H9 (cell line): ENCODE results near the gene SOX18. TPM values are rescaled to one million over a fixed set of nuclear protein-coding genes. Genes with fewer than 3 reads are reported as not detected.
A peak's percentile ranks its signal among the peaks of the same experiment; 100 is the strongest.

Experiments used
- DNase-seq: peaks from one replicate; pipeline ENCODE4 v3.0.0-alpha.2; 2017
- H2AFZ ChIP-seq: one replicate; pipeline ENCODE4 v1.6.1; 2013; ENCODE audit warnings: mild to moderate bottlenecking, low read length, control low read depth, moderate library complexity
- H2AK5ac ChIP-seq: 2 replicates; pipeline ENCODE4 v1.6.1; 2013; ENCODE audit warnings: low read length, control low read depth, mixed read lengths; ENCODE audit not compliant: insufficient read length
- H2BK120ac ChIP-seq: one replicate; pipeline ENCODE4 v1.6.1; 2013; ENCODE audit warnings: low read depth, mild to moderate bottlenecking, low read length, control low read depth, inconsistent platforms; ENCODE audit not compliant: poor library complexity, severe bottlenecking
- H2BK12ac ChIP-seq: 2 replicates; pipeline ENCODE4 v1.6.1; 2013; ENCODE audit warnings: low read length, control low read depth, mixed read lengths, low read depth; ENCODE audit not compliant: insufficient read length
- H2BK15ac ChIP-seq: 2 replicates; pipeline ENCODE4 v1.6.1; 2013; ENCODE audit warnings: low read depth, low read length, control low read depth
- H2BK20ac ChIP-seq: one replicate; pipeline ENCODE4 v1.6.1; 2013; ENCODE audit warnings: low read depth, mild to moderate bottlenecking, low read length, control low read depth, inconsistent platforms; ENCODE audit not compliant: poor library complexity, severe bottlenecking
- H2BK5ac ChIP-seq: 2 replicates; pipeline ENCODE4 v1.6.1; 2013; ENCODE audit warnings: low read length, control low read depth, mixed read lengths; ENCODE audit not compliant: insufficient read length
- H3K14ac ChIP-seq: 2 replicates; pipeline ENCODE4 v1.6.1; 2013; ENCODE audit warnings: low read length, control low read depth; ENCODE audit not compliant: insufficient read depth
- H3K18ac ChIP-seq: 2 replicates; pipeline ENCODE4 v1.6.1; 2013; ENCODE audit warnings: low read depth, mild to moderate bottlenecking, mixed read lengths, low read length, control low read depth; ENCODE audit not compliant: insufficient read length
- H3K23ac ChIP-seq: 2 replicates; pipeline ENCODE4 v1.6.1; 2013; ENCODE audit warnings: low read length, control low read depth, mixed read lengths, low read depth; ENCODE audit not compliant: insufficient read length
- H3K23me2 ChIP-seq: 2 replicates; pipeline ENCODE4 v1.6.1; 2013; ENCODE audit warnings: low read depth, mild to moderate bottlenecking, mixed read lengths, low read length, control low read depth; ENCODE audit not compliant: insufficient read length, poor library complexity, severe bottlenecking
- H3K27ac ChIP-seq: 2 replicates; pipeline ENCODE4 v1.5.1; 2013; ENCODE audit warnings: low read length, control low read depth, mixed read lengths, low read depth; ENCODE audit not compliant: insufficient read length
- H3K27me3 ChIP-seq: 2 replicates; pipeline ENCODE4 v1.6.1; 2013; ENCODE audit warnings: low read length, control low read depth, inconsistent platforms; ENCODE audit not compliant: insufficient read depth
- H3K4ac ChIP-seq: 2 replicates; pipeline ENCODE4 v1.6.1; 2013; ENCODE audit warnings: low read depth, mild to moderate bottlenecking, control low read depth, inconsistent platforms, low read length, moderate library complexity
- H3K4me1 ChIP-seq: 2 replicates; pipeline ENCODE4 v1.6.1; 2013; ENCODE audit warnings: low read length, control low read depth, inconsistent platforms; ENCODE audit not compliant: insufficient read depth
- H3K4me2 ChIP-seq: 2 replicates; pipeline ENCODE4 v1.6.1; 2013; ENCODE audit warnings: low read length, control low read depth, mixed read lengths; ENCODE audit not compliant: insufficient read length, insufficient read depth
- H3K56ac ChIP-seq: 2 replicates; pipeline ENCODE4 v1.6.1; 2013; ENCODE audit warnings: low read depth, mild to moderate bottlenecking, mixed read lengths, low read length, control low read depth; ENCODE audit not compliant: insufficient read length
- H3K79me1 ChIP-seq: 2 replicates; pipeline ENCODE4 v1.6.1; 2013; ENCODE audit warnings: low read depth, mild to moderate bottlenecking, moderate library complexity, low read length, control low read depth, inconsistent platforms; ENCODE audit not compliant: insufficient read depth, poor library complexity, severe bottlenecking
- H3K79me2 ChIP-seq: 2 replicates; pipeline ENCODE4 v1.6.1; 2013; ENCODE audit warnings: low read length, control low read depth, inconsistent platforms; ENCODE audit not compliant: insufficient read depth
- H3K9ac ChIP-seq: 2 replicates; pipeline ENCODE4 v1.6.1; 2013; ENCODE audit warnings: low read length, control low read depth, mixed read lengths; ENCODE audit not compliant: insufficient read length; ENCODE audit errors: extremely low read depth
- H3K9me3 ChIP-seq: one replicate; pipeline ENCODE4 v1.6.1; 2013; ENCODE audit warnings: low read depth, low read length, inconsistent platforms; ENCODE audit not compliant: control insufficient read depth
- H3T11ph ChIP-seq: one replicate; pipeline ENCODE4 v1.6.1; 2013; ENCODE audit warnings: mild to moderate bottlenecking, low read length, control low read depth, inconsistent platforms
- H4K20me1 ChIP-seq: one replicate; pipeline ENCODE4 v1.6.1; 2013; ENCODE audit not compliant: control insufficient read depth, insufficient read length, insufficient read depth
- H4K5ac ChIP-seq: 2 replicates; pipeline ENCODE4 v1.6.1; 2013; ENCODE audit warnings: low read depth, mild to moderate bottlenecking, mixed read lengths, low read length, control low read depth; ENCODE audit not compliant: insufficient read length
- H4K8ac ChIP-seq: replicated peaks from 2 replicates; pipeline ENCODE4 v1.6.1; 2013; ENCODE audit warnings: low read length, control low read depth, mixed read lengths, low read depth; ENCODE audit not compliant: insufficient read length
- H4K91ac ChIP-seq: 2 replicates; pipeline ENCODE4 v1.6.1; 2013; ENCODE audit warnings: low read depth, mild to moderate bottlenecking, moderate library complexity, mixed read lengths, low read length, control low read depth; ENCODE audit not compliant: insufficient read length
- H3K27ac Mint-ChIP-seq, 3 experiments: 2 replicates in 2 of 3; 3 replicates in 1 of 3; pipeline ENCODE4 v1.8.0; 2020 to 2021; ENCODE audit warnings: mixed read lengths in 3 of 3, mild to moderate bottlenecking in 1 of 3, moderate library complexity in 1 of 3
- H3K27me3 Mint-ChIP-seq: 2 replicates; pipeline ENCODE4 v1.8.0; 2021; ENCODE audit warnings: low read depth, mild to moderate bottlenecking, moderate library complexity, mixed read lengths
- H3K36me3 Mint-ChIP-seq, 3 experiments: 2 replicates in 2 of 3; 3 replicates in 1 of 3; pipeline ENCODE4 v1.8.0; 2020 to 2021; ENCODE audit warnings: low read depth in 3 of 3, mixed read lengths in 3 of 3; ENCODE audit not compliant: insufficient read depth in 1 of 3
- H3K4me1 Mint-ChIP-seq, 2 experiments: 2 replicates each; pipeline ENCODE4 v1.8.0; 2020; ENCODE audit warnings: mixed read lengths in 2 of 2
- H3K4me3 Mint-ChIP-seq, 2 experiments: 2 replicates in 1 of 2; 3 replicates in 1 of 2; pipeline ENCODE4 v1.8.0; 2020 to 2021; ENCODE audit warnings: mild to moderate bottlenecking in 2 of 2, mixed read lengths in 2 of 2, moderate library complexity in 1 of 2
- H3K9me3 Mint-ChIP-seq, 2 experiments: 2 replicates in 1 of 2; 3 replicates in 1 of 2; pipeline ENCODE4 v1.8.0; 2020; ENCODE audit warnings: mild to moderate bottlenecking in 2 of 2, mixed read lengths in 2 of 2, moderate library complexity in 1 of 2
- CTCF ChIP-seq: fragments of 200-600 bp; sonication (generic); conservative IDR thresholded peaks from 3 replicates; pipeline ENCODE4 v1.8.0; 2021; ENCODE audit warnings: antibody characterized with exemption, mild to moderate bottlenecking
- WGBS: extraction: QIAGEN DNeasy Blood & Tissue Kit; methylation state at CpG from one replicate; pipeline ENCODE4 v1.1.7; 2013; ENCODE audit warnings: missing lambda C conversion rate, low lambda C conversion rate, mixed read lengths; ENCODE audit not compliant: insufficient read length; ENCODE audit errors: extremely low coverage; 5-methylcytosine and 5-hydroxymethylcytosine counted together
- total RNA-seq: library from RNA; stranded (reverse); gene quantifications from 2 replicates; pipeline ENCODE4 v1.2.1, GENCODE V29; 2021

The SOX18 gene
- total RNA-seq, 1 experiment from 2014 or later: 2.0 TPM

- H3K9me3 Mint-ChIP-seq: no peaks in the 10 kb centered on the region; a peak in 1 of 5 replicates
- Histone ChIP-seq H2BK20ac (no peak overlapping the region), H4K8ac (no peak overlapping the region), H3K23me2 (no peaks in the 10 kb centered on the region), H3K79me1 (no peaks in the 10 kb centered on the region), H3K4me1 (no peaks in the 10 kb centered on the region), H4K20me1 (no peaks in the 10 kb centered on the region), H3T11ph (no peak overlapping the region), H2BK5ac (no peak overlapping the region), H4K91ac (no peak overlapping the region), H3K79me2 (no peaks in the 10 kb centered on the region), H3K4me2 (no peak overlapping the region), H3K14ac (no peak overlapping the region), H3K27me3 (no peaks in the 10 kb centered on the region), H3K4ac (no peak overlapping the region), H2AFZ (no peak overlapping the region), H2AK5ac (no peak overlapping the region), H2BK120ac (no peak overlapping the region), H3K9ac (no peak overlapping the region), H2BK12ac (no peak overlapping the region), H3K18ac (no peak overlapping the region), H3K23ac (no peak overlapping the region), H3K56ac (no peak overlapping the region), H4K5ac (no peak overlapping the region), H3K27ac (no peak overlapping the region), H3K9me3 (no peaks in the 10 kb centered on the region), H2BK15ac (no peak overlapping the region)
- no peak overlapping the region; a peak in 1 of 7 replicates for H3K27ac Mint-ChIP-seq
- peak overlapping the region in 1 of 2 experiments; percentile 23; a peak in 1 of 5 replicates for H3K4me3 Mint-ChIP-seq
- H3K36me3 Mint-ChIP-seq: no peaks in the 10 kb centered on the region; a peak in 1 of 7 replicates
- DNase-seq: peak; percentile 90
- peaks cover 12% of the 10 kb centered on the region for H3K27me3 Mint-ChIP-seq
- WGBS: no CpG with 5 or more reads among the region's 33 CpGs
- TF ChIP-seq CTCF: peak; percentile 94
- peaks cover 28 to 38% of the 10 kb centered on the region in 2 experiments for H3K4me1 Mint-ChIP-seq
Observed at GRCh38 chr20:64057628-64058498, 8.4 kb upstream of the SOX18 start.
